ENCODE results near the gene PDCL3. TPM values are rescaled to one million over a fixed set of nuclear protein-coding genes. Genes with fewer than 3 reads are reported as not detected.

The PDCL3 gene
- total RNA-seq, 1 donor from 2014 or later, result 23.7 TPM

DNA sequence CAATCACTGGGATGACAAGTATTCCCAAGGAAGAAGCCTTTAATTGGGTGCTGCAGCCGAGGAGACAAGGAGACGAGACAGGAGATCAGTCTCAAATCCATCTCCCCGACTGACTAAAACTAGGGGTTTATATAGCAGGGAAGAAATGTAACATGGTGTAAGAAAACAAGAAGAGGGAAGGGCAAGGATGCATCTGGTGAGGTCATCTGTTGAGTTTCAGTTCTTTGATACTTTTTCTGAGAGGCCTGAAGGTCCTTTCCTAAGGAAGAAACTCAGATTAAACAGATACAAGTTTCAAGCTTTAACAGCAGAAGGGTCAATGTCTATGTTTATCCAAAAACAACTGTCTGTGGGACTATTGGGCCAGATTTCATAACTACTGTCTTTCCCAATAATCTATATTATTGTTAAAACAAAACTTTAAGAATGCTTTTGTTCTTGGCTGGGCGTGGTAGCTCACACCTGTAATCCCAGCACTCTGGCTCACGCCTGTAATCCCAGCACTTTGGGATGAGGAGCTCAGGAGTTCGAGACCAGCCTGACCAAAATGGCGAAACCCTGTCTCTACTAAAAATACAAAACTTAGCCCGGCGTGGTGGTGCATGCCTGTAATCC, 2.5 kb upstream of the PDCL3 start:
- DNase-seq (ENCODE audit: low spot score), result no peak

DNA sequence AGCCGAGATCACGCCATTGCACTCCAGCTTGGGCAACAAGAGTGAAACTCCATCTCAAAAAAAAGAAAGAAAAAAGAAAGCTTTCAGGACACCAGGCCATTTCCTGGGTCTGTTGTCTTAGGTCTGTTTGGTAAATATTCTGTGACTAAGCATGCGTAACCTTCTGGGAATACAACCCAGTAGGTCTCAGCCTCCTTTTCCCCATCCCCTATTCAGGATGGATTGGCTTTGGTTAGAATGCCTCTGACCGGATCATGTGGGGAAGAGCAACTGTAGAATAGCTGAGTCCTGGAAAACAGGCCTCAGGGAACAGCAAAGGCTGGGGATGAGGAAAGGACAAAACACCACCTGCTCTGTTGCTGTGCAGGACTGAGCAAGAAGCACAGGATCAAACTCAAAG, 1.6 kb upstream of the PDCL3 start:
- no peak for DNase-seq (ENCODE audit: low spot score)

DNA sequence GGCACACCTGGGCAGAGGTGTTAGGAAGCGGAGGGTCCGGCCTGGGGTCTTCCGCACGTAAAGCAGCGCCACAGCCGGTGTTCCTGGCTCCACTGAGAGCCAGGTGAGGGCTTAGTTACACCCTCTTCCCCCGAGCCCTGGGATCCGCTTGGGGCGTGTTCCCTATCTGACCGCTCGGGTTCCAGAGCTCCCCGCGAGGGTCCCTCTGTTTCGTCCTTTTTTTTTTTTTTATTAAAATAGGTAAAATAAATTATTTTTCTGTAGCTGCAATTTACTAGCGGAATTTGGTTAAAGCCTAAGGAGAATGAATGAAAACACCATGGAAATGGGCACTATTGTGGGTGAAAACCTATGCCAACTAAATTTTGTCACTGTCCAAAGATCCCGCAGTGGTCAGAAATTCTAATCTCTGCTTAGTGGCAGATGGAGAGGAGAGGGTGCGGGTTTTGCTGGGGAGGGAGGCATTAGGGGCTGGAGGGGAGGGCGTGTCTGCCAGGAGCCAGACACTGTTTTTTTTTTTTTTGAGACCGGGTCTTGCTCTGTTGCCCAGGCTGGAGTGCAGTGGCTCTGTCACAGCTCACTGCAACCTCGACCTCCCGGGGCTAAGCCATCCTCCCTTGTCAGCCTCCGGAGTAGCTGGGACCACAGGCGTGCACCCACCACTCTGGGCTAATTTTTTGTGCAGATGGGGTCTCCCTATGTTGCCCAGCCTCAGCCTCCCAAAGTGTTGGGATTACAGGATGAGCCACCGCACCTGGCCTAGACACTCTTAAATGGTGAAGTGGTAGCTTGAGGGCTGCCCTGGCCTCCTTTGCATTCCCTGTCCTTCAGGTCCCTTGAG, 834 bp downstream of the PDCL3 start:
- no peak for DNase-seq (ENCODE audit: low spot score)

DNA sequence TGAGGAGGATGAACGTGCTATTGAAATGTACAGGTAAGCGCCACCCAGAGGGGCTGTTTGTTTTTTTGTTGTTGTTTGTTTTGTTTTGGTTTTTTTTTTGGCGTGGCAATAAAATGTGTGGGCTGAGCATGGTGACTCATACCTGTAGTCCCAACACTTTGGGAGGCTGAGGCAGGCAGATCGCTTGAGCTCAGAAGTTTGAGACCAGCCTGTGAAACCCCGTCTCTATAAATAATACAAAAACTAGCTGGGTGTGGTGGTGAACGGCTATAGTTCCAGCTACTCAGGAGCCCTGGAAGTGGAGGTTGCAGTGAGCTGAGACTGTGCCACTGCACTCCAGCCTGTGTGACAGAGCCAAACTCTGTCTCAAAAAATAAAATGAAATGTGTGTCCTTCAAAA, 6.2 kb downstream of the PDCL3 start:
- no peak for DNase-seq (ENCODE audit: low spot score)

DNA sequence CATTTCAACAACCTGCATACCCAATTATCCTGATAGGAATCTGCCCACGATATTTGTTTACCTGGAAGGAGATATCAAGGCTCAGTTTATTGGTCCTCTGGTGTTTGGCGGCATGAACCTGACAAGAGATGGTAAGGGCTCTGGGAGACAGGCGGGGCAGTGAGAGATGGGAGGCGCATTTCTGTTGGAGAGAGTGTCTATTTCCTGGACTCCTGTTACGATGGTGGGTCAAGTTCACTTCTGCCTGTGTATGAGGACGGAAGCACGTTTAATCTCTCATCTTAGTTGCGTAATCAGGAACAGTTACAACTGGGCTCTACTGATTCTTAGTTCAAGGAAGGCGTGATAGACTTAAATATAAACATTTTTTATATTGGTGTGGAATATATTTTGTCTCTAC, 8.9 kb downstream of the PDCL3 start:
- DNase-seq (ENCODE audit: low spot score), result no peak

DNA sequence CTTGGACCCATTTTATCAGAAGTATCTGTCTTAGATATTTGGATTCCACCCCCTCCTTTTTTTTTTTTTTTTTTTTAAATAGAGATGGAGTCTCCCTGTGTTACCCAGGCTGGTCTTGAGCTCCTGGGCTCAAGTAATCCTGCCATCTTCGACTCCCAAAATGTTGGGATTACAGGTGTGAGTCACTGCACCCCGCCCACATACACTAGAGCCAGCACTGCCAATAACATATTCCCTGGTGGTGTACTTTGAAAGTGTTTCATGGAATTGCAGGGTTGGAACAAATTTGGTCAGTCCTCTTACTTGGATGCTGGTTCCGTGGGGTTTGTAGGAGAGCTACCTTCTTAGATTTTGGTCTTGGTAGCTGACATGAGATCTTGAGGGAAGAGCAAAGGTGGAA, 15.0 kb downstream of the PDCL3 start:
- DNase-seq (ENCODE audit: low spot score), result no peak

DNA sequence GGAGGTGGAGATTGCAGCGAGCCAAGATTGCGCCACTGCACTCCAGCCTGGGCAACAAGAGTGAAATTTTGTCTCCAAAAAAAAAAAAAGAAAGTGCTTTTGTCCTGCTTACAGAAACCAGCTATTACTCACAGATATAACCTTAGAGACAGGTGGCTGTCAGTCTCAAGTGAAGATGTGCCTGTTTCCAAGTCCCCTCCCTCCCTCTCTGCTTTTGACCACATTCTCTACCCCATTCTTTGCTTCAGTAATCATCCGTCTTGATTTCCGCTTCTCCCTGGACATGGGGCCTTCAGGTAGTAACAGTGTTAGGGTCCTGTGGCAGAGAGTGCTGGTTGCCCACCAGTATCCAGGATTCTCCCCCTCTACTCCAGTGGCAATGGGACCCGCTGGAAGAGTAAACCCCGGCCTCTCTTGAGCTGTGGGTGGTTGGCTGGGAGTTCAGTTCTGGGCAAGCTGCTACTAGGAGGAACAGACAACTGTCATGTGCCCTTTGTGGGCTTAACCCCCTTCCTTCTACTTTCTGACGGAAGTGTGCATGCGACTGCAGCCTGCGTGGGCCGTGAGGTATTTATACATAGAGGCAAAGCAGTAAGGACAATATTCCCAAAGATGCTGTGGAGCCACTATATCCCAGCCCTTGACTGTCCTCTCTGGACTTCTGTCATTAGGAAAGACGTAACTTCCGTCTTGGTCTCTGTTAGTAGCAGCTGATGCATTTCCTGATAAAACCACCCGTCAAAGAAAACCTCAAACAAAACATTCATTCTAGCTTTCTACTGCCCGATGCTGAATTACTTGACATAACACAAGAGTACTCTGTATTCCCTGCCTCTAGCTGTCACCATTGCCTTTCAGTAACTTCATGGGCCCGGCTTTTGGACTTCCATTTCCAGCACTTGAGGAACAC, 17.8 kb downstream of the PDCL3 start:
- DNase-seq (ENCODE audit: low spot score), result no peak

DNA sequence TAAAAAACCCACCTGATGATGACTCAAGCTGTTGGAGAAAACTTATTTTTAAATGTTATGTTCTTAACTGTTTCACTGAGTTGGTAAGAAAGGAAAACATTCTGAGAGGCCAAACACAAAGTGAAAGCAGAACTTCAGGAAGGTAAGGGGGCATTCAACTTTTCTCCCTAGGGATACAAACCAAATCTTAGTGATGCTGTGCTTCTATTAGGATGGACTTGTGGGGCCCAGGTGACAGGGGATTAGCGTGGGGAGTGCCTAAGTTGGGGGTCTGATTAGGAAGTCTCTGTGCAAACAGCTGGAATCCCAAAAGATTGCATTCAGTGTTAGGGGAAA, 18.5 kb downstream of the PDCL3 start:
- no peak for DNase-seq (ENCODE audit: low spot score)

DNA sequence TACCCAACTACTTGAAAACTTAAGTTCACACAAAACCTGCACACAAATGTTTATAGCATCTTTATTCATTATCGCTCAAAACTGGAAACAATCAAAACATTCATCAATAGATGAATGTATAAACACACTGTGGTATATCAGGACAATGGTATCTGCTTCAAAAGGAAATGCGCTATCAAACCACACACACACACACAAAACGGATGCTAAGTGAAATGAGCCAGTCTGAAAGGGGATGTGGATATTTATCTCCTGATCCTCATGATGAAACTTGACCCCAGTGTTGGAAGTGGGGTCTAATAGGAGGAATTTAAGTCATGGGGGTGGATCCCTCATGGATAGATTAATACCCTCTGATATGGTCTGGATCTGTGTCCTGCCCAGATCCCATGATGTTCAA, 22.0 kb downstream of the PDCL3 start:
- no peak for DNase-seq (ENCODE audit: low spot score)

DNA sequence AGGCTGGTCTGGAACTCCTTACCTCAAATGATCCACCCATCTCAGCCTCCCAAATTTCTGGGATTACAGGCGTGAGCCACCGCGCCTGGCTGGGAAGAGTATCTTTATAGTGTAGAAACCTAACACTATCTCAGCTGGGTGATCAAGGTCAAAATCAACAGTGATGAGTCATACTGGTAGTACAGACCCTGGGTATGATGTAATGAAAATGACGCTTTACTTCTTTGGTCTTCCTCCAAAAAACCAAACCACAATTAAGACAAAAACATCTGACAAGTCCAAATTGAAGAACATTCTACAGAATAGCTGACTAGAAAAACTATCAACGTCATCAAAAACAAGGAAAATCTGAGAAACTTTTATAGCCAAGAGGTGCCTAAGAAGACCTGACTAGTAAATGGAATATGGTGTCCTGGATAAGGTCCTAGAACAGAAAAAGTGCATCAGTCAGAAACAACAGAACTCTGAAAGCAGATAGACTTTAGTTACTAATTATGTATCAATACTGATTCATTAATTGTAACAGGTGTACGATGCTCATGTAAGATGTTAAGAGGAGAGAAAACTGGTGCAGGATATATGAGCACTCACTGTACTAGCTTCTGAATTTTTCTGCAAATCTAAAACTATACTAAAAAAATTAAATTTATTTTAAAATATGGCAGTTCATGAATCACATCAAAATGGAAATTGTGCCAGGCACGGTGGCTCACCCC, 25.4 kb downstream of the PDCL3 start:
- no peak for DNase-seq (ENCODE audit: low spot score)

DNA sequence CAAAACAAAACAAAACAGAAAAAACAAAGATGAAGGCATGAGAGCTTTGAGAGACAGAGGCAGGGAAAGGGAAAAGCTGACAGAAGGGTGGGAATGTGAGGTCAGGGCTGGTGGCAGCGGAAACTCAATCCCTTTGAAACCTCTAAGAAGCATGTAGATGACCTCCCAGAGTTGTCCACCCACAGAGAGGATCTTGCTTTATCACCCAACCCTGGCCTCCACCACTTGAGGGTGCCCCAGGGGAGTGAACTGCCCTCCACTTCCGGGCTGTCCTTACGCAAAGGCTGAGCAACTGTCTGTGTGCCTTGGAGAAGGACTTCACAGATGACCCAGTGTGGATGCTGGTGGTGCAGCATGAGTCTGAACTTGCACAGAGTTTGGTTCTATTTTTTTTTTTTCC, 26.7 kb downstream of the PDCL3 start:
- DNase-seq (ENCODE audit: low spot score), result no peak

DNA sequence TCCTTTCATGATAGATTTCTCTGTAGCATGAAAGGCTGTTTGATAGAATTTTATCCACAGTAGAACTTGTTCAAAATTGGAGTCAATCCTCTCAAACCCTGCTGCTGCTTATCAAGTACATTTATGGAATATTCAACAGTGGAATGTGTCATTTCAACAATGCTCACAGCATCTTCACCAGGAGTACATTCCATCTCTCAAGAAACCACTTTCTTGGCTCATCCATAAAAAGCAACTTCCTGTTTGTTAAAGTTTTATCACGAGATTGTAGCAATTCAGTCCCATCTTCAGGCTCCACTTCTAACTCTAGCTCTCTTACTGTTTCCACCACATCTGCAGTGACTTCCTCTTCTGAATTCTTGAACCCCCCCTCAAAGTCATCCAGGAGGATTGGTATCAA, 29.4 kb downstream of the PDCL3 start:
- DNase-seq (ENCODE audit: low spot score), result no peak

DNA sequence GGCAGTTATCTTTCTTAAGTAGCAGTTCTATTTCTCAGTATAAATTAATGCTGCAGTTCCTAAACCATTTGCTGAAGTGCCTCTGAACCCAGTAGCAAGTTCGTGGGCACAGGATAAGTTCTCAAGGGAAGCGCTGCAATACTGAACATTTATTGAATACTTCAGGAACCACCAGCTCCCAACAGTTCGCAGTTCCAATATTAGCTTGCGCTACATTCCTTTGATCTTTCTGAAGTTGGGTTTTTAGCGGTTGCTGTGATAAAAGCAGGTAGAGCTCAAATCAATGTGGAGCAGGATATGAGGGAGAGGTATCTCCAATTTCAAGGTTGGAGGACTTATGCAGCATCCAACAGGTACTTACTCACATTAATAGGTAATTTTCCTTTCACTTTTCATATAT, 33.7 kb downstream of the PDCL3 start:
- DNase-seq (ENCODE audit: low spot score), result no peak

DNA sequence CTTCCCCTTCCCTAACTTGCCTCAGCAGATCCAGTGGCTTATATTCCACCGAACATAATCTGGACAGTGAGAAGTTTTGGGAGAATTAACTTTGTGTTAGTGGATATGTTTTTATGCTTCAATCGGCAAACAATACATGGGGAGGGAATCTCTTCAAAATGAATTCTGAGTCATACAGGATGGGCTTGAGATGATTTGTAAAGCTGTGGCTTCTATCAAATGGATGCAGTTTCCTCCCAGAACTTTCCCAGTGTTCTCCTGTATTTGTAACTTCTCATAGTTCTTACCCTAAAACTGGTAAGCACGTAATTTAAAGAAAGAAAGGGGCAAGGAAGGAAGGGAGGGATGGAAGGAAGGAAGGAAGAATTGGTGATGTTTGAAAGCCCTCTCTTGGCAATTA, 36.8 kb downstream of the PDCL3 start:
- DNase-seq (ENCODE audit: low spot score), result no peak

DNA sequence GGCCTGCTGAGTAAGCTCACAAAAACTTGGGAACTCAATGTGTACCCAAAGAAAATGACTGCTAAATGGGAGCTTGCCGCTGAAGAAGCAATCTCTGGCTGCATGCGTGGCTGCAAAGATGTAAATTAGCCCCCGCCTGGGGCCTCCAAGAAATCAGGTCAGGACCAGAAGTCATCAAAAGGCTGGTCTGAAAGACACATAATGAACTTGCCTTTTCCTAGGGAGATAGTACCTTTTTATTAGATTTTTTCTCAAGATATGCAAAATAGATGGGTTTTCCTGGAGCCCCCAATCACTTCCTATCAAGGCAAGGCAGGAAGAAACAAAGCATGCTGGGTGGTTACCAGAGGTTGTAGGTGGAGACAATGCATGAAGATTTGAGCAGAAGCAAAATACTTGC, 38.9 kb downstream of the PDCL3 start:
- DNase-seq (ENCODE audit: low spot score), result no peak

DNA sequence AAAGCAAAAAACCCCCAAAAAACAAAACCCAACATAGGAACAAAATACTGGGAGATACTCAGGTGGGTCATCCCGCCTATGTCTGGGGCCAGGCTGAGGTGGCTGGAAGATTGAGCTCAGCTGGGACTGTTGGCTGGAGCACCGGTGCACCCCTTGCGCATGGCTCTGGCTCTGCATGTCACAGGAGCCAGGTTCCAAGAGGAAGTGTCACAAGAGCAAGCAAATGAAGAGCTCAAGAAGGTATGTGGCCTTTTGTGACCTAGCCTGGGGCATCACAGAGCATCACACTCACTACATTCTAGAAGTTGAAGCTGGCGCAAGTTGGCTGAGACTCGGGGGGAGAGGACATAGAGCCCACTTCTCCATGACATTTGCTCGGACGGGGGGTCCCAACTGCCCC, 40.6 kb downstream of the PDCL3 start:
- no peak for DNase-seq (ENCODE audit: low spot score)

DNA sequence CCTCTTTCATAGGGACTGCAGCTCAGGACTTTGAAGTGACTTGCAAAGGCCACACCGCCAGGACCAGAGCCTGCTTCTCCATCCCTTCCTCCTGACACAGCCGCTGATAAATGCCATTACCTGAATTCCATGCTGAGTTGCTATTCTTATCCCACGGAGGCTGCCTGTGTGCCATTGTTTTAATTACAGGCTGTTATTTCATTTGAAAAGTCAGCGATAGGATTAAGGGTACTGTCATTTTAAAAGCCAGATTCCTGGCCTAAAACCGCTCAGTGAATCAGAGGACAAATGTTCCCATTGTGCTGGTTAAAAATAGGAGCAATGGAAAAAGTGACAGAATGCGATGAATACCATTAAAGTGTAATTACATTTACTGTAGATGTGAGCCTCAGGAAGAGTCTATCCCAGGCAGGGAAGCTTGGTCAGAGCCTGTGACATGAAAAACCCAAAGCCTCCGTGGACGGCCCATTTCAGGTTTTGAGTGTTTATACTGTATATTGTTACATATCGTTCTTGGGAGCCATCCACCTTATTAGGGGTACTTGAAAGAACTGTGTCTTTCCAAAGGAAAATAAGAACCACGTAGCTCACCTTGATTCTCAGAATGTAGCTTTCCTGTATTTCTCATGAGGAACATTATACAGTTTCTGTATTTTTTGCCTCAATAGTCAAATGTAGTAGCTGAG, 41.3 kb downstream of the PDCL3 start:
- DNase-seq (ENCODE audit: low spot score), result no peak

DNA sequence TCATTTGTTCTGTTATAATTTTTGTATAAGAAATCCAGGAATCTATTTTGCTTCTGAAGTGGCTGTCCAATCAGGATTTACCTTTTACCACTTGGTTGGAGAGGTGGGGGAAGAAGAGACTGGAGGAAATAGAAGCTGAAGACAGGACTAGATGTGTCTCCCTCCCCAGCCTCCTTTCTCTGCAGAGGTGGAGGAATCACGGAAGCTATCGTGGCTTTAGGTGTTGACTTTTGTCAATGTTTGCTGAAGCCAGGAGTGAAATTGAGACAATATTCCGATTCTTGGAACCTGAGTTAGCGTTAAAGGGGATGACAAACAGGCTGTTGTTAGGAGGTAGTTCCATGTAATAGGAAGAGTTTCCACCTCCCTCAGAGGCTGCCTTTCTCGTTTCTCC, 43.5 kb downstream of the PDCL3 start:
- no peak for DNase-seq (ENCODE audit: low spot score)

DNA sequence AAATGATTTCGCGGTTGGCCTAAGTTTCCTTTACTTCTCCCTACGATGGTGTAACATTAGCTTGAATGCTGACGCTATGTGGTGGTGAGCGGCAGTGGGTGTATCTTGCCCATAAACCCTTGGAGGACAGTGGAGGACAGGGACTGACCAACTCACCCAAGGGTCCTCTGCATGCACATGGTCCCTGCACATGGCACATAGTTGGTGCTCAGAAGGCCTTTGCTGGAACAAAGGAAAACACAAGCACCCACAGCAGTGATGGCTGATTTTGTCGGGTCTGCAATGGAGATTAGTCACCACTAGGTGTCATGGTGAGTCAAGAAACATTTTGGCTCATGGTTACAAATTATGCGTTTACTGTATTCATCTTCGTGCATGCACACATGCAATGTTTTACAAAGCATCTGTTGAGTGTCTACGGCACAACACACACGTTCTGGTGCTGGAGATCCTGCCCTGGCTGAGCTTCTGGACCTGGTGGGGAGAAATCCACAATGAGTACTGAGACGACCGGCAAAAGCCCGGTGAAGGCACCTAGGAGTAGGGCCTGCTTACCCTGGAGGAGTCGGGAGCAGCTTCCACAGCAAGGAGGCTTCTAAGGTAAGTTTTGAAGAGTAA, 44.0 kb downstream of the PDCL3 start:
- DNase-seq (ENCODE audit: low spot score), result no peak

DNA sequence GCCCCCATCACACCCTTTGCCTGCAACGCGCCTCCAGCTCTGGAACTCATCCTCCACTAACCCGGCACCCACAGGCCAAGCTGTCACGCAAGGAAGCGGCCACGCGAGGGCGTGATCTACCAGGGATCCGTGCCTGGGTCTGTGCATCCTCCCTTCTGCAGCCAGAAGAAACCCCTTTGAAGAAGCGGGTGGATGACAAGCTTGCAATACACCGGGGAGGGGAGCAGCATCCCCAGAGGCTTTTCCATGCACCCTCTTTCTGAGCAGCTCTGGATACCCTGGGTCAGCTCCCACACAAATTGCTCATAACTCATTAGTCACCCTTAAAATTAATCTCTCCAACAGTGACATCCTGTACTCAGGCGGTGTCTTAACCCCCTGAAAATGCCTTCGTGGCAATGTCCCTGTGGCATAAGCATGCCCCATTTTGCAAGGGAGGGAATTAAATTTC, 47.6 kb downstream of the PDCL3 start:
- DNase-seq (ENCODE audit: low spot score), result peak; percentile 83

Data from ureter (tissue), 1 donor.